HG03520 (cell line): ENCODE measurements around the gene WDR38.

ENCODE experiments used
- ATAC-seq: cut with Tn5 transposase; IDR thresholded peaks from one replicate; pipeline ENCODE4 v1.9.1; 2021; ENCODE audit warnings: mild to moderate bottlenecking, moderate library complexity; ENCODE audit not compliant: unreplicated experiment

The WDR38 gene

GRCh38 chr9:124880501-124880900 lies 27.2 kb downstream of the WDR38 start:
- ATAC-seq = no peak

GRCh38 chr9:124881138-124881743 lies 28.0 kb downstream of the WDR38 start:
- ATAC-seq = no peak

DNA sequence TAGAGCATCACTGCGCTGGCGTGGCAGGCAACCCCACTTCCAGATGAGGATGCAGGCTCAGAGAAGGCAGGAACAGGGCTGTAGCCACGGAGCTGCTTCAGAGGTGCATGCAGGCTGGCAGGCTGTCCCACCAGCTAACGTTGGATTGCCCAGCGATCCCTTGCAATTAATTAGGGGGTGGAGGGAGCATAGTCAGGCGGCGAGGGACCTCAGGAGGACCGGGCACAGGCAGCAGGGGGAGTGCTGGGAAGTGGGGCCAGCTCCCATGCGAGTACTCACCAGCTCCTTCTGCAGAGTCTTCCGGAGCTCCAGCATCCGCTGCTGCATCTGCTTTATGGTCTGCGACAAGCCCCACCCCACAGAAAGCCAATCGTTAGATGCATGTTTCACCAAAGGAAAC lies 29.0 kb downstream of the WDR38 start:
- no peak for ATAC-seq

- no peak for ATAC-seq
Observed at GRCh38 chr9:124884376-124884775, 31.1 kb downstream of the WDR38 start.

DNA sequence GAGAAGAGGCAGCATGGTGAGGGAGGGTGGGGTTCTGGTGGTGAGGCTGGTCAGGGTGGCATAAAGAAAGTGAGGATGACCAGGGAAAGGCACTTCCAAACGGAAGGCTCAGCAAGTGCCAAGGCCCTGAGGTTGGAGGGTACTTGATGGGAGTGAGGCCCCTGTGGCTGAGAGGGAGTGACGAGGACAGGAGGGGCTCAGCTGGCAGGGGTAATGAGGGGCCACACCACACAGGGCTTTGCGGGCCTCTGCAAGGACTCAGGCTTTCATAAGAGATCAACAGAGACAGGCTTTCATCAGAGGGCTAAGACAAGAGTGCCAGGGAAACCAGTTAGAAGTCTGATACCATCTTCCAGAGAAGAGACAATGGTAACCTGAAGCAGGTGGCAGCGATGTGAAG lies 32.3 kb downstream of the WDR38 start:
- no peak for ATAC-seq

GRCh38 chr9:124886461-124886860 lies 33.2 kb downstream of the WDR38 start:
- no peak for ATAC-seq

GRCh38 chr9:124886866-124887492 lies 33.7 kb downstream of the WDR38 start:
- ATAC-seq = no peak

DNA sequence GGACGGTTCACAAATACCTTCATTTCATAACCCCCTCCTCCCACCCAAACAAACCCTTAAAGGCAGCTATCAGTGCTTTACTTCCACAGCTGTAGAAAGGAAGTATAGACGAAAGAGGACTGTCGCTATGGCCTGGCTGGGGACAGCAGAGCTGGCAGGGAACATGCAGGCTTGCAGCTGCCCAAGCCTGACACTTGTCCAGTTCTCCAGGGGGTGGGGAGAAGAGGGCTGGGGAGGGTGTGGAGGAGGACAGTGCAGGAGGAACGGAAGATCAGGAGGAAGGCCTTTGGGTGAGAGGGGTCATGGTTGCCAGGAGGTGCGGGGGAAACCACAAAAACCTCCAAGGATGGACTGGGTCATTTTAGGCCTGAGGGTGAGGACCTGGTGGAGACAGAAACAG lies 34.6 kb downstream of the WDR38 start:
- no peak for ATAC-seq

DNA sequence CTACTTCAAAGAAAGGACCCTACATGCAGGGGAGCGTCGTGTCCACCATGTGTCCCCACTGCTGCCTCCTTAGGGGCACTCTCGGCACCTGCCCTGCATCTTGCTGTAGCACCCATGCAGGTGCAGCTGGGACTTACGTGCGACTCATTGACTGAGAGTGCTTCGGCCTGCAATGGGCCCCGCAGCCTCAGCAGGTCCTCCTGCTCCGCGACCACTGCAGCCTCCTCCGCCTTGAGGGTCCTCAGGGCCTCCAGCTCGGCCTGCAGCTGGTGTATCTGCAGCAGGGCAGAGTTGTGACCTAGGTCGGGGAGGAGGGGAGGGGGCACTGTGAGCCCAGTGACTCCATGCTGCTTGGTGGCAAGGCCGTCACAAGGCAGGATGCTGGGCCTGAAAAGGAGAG lies 35.7 kb downstream of the WDR38 start:
- no peak for ATAC-seq

GRCh38 chr9:124890179-124890578 lies 36.9 kb downstream of the WDR38 start:
- no peak for ATAC-seq

- no peak for ATAC-seq
Observed at GRCh38 chr9:124894035-124894740, 40.9 kb downstream of the WDR38 start.

- no peak for ATAC-seq
Observed at GRCh38 chr9:124894741-124895170, 41.5 kb downstream of the WDR38 start.

DNA sequence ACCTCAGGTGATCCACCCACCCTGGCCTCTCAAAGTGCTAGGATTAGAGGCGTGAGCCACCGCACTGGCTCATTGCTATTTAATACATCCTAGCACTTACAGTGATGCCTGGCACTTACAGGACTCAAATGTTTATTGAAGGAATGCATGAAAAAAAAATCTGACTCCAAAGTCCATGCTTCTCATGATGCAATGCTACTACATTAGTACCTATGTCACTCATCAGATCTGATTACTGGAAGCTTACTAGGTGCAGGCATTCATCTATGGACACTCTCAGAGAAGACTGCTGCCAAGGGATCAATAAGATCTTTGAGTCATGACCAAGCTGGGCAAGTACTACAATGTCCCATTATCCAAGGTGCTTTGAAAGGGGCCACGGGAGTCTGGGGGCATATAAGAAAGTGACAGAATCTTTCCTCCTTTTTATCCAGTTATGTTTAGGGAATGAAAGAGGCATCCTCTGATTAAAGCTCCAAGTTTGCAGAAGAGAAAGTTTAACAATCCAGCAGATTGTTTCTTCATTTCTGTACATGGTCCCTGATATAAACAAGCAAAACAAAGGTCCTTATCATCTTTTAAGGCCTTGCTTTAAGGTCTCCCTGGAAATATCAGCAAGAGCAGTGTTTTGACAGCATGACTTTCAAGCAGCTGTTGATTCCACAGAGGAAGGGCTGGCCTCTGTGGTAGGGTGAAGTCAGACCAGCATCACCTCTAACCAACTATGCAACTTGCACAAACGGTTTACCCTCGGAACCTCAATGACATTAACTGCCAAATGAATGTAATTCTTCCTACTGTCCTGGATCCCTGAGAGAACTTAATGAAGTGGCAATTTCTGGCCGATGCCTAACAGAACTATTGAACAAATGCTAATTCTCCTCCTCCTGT lies 44.6 kb downstream of the WDR38 start:
- no peak for ATAC-seq

GRCh38 chr9:124899845-124900244 lies 46.6 kb downstream of the WDR38 start:
- no peak for ATAC-seq

DNA sequence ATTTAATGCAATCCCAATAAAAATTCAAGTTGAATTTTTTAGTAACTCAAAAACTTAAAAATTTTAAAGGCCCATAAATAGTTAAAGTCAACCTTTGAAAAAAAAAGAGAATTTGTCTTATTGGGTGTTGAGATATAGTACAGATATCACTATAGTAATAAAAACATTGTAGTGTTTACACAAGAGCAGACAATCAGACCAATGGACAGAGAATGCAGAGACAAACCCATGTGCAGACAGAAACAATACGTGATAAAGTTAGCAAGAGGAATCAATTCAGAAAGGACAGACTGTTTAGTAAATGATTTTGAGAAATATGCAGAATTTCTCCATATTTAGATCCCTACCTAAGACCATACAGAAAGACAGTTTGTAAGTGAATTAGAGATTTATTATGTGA lies 53.7 kb downstream of the WDR38 start:
- no peak for ATAC-seq
